Heart left ventricle (tissue), 13 donors: ENCODE results near the gene RPSA.

Experiments
- POLR2A ChIP-seq, 2 donors: fragments of 450-650 bp; IDR thresholded peaks; one replicate each; pipeline ENCODE4 v1.6.1; 2017; ENCODE audit warnings: antibody characterized with exemption in 2 of 2, mild to moderate bottlenecking in 2 of 2, moderate library complexity in 2 of 2
- TF ChIP-seq, protein P1 (sequence below), 12 donors: fragments of 200-600 bp; sonication (generic) in 4 of 12; IDR thresholded peaks; one replicate each; pipeline versions ENCODE4 v1.5.0 to v1.8.0; 2018 to 2022; ENCODE audit warnings: antibody characterized with exemption in 12 of 12, mild to moderate bottlenecking in 5 of 12
- donor health status: ischemic (EF 13 %, LVEDD 7.1; RV severe dilation, severe dysfunction).
- donor health status: DM: no; HTN: yes; CAD: no.
- donor health status: DM: no; HTN: no; CAD: no.
- donor health status: ischemic (EF 25% LVEDD 6.9; RV normal size, moderate dysfunction).
- donor health status: ischemic (EF 25% LVEDD 5.7; RV mildly dilated, moderate dysfunction).
- donor health status: ischemic (EF 35%, LVEDD 5.7; RV mildly dilated, moderate dysfunction).
- donor health status: nonischemic (EF 11% LVEDD 7.7; RV severe dilation, severe dysfunction).
- donor health status: DM: yes; HTN: yes; CAD: no.
- donor health status: PGD.
- donor health status: ischemic (EF 29% LVEDD 5.4; RV normal size, mild dysfunction).
- donor health status: nonischemic (EF 23%, LVEDD 6.1; RV moderate dilation, normal function).

GRCh38 chr3:39407259-39407629, 724 bp downstream of the RPSA start:
- TF ChIP-seq, protein P1, sequence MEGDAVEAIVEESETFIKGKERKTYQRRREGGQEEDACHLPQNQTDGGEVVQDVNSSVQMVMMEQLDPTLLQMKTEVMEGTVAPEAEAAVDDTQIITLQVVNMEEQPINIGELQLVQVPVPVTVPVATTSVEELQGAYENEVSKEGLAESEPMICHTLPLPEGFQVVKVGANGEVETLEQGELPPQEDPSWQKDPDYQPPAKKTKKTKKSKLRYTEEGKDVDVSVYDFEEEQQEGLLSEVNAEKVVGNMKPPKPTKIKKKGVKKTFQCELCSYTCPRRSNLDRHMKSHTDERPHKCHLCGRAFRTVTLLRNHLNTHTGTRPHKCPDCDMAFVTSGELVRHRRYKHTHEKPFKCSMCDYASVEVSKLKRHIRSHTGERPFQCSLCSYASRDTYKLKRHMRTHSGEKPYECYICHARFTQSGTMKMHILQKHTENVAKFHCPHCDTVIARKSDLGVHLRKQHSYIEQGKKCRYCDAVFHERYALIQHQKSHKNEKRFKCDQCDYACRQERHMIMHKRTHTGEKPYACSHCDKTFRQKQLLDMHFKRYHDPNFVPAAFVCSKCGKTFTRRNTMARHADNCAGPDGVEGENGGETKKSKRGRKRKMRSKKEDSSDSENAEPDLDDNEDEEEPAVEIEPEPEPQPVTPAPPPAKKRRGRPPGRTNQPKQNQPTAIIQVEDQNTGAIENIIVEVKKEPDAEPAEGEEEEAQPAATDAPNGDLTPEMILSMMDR (IDR thresholded peaks at IDR 0.05) = no peak
- TF ChIP-seq POLR2A (IDR thresholded peaks at IDR 0.05) = no peak
